ENCODE results near the gene ADGRG1.
A peak's percentile ranks its signal among the peaks of the same experiment; 100 is the strongest.

Gene ADGRG1

GRCh38 chr16:57683636-57684545 lies 55.5 kb downstream of the ADGRG1 start:
- no peak for DNase-seq (ENCODE audit: low read depth)

DNA sequence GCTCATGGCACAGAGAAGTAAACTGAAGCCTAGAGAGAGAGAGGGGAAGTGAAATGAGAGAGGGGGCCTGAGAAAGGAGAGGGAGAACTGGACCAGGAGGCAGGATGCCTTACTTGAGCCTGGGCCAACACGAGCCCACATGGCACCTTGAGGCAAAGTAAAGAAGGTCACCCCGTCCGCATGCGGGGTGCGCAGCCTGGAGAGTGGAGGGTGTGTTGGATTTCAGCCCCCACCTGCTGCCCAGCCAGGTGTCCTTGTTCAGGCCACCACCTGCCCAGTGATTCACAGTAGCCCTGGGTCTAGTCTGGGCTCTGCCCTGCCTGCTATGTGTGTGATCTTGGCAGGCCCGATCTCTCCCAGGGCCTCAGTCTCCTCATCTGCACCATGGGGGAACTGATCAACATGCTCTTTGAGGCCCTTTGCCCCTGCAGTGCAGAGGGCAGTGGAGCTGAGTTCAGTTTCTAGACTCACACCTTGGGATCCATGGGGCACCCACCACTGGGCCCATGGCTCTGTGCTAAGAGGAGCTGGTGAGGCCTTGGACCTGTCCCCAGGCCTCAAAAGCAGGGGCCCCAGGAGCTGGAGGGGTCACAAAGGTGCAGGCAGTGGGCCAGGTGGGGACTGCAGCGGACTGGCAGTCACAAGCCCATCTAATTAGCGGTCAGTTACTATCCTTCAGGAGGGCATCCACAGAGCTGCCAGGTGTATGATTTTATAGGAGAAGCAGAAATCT lies 56.4 kb downstream of the ADGRG1 start:
- DNase-seq (ENCODE audit: low read depth): no peak

- no peak for DNase-seq (ENCODE audit: low read depth)
Observed at GRCh38 chr16:57685633-57686032, 57.2 kb downstream of the ADGRG1 start.

DNA sequence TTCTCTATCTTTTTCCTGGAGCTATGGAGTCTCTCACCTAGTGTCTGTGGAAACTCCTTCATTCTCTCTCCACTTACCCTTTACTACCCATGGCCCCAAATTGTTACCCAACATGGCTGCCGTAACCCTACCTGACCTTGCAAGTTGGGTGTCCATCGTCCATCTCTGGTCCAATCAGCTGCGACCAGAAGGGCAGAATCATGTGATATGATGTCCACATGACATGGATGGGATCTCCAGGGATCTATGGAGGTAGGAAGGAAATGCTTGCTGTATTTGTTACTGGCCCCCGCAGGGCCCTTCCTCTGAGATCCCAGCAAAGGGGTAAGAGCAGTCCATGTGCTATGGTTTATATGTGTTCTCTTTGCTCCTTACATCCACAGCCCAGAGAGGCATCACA lies 58.1 kb downstream of the ADGRG1 start:
- no peak for DNase-seq (ENCODE audit: low read depth)

DNA sequence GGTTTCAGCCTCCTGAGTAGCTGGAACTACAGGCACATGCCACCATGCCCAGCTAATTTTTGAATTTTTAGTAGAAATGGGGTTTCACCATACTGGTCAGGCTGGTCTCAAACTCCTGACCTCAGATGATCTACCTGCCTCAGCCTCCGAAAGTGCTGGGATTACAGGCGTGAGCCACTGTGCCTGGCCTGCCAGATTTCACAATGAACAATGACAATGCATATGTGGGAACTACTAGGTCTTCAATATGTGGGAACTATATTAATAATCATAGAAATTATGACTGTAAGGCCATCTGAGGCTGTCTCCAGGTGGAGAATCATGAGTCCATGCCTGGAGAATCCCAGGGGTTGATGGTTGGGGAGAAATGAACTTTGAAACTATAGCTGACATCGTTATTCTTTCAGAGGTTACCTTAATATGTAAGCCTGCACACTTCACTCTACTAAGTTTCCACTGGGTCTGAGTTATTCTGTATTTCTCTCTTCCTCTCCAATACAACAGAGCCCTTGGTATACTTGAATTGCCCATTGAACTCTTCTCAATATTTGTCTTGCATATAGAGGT lies 59.0 kb downstream of the ADGRG1 start:
- DNase-seq (ENCODE audit: low read depth): no peak

- DNase-seq (ENCODE audit: low read depth): no peak
Observed at GRCh38 chr16:57688487-57688986, 60.1 kb downstream of the ADGRG1 start.

DNA sequence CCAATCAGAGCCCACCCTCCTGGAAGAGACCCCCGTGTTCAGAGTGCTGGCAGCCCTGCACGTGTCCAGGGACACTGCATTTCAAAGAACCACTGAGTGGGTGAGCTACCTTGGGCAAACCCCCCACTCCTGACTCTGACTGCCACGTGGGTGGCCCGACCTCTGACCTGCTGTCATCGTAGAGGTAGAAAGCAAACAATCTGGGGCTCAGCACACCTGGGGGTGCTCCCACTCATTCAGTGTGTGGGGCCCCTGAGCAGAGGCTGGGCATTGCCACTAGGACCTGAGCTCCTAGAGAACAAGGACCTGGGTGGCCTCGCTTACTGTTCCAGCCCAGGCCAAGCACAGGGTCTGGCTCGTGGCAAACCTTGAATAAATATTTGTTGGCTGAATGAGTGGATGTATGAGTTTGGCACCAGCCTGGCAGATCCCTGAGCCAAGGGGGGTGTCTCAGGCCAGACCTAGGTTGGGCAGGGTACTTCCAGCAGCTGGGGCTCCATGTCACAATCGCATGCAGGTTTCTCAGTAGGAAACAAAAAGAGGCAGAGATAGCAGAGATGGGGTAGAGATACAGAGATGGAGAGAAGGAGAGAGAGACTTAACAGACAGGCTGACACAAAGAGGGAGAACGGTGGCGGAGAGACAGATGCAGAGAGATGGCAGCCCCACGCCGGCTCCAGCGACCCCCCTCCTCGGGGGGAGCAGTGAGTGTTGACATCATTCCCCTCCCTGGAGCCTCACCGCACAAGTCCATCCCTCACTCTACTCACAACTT lies 60.7 kb downstream of the ADGRG1 start:
- no peak for DNase-seq (ENCODE audit: low read depth)

- DNase-seq (ENCODE audit: low read depth): no peak
Observed at GRCh38 chr16:57689762-57690558, 61.5 kb downstream of the ADGRG1 start.

- no peak for DNase-seq (ENCODE audit: low read depth)
Observed at GRCh38 chr16:57690782-57691471, 62.5 kb downstream of the ADGRG1 start.

DNA sequence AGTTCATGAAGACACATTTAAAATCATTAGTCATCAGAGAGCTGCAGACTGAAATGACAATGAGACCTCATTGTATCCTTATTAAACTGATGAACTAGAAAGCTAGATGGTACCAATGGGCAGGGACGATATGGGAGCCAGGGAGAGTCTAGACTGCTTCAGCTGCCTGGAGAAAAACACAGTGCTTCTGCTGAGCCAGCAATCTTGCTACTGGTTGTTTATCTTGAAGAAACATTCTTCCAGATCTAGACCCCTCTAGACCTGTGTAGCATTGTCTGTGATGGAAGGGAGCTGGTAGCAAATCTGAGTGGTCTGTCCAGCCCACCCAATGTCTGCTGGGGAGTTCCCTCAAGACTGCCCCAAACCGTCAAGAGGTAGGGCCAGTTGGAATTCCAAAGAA lies 64.2 kb downstream of the ADGRG1 start:
- no peak for DNase-seq (ENCODE audit: low read depth)

DNA sequence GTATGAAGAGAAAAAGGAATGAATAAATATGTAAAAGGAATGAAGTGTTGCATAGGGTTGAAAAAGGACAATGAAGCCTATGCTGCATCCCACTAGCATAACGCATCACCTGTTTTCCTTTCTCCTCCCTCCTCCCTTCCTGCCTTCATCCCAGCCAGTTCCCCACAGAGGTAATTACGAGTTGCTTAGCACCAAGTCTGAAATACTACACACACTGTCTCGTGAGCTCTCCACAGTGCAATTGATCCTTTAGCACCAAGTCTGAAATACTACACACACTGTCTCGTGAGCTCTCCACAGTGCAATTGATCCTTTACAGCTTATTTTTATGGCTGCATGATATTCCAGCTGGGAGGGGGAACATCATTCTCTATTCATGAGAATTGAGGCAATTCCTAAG lies 65.1 kb downstream of the ADGRG1 start:
- no peak for DNase-seq (ENCODE audit: low read depth)

DNA sequence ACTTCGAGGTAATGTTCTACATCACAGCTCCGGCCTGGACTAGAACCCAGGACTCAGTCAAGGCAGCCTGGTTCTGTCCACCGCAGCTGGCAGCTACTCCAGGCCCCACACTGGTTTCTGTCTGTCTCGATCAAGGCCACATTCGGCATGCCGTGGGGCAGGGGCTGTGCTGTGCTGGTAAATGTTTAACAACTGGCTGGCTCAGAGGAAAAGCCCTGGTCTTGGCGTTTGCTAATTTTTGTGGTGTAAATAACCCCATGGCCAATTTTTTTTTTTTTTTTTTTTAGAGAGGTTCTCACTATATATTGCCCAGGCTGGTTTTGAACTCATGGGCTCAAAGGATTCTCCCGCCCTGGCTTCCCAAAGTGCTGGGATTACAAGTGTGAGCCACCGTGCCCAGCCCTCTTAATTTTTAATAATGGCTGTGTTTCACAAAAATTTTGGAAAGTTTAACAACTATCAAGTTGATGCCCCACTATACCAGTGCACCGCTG lies 65.8 kb downstream of the ADGRG1 start:
- DNase-seq (ENCODE audit: low read depth): no peak

DNA sequence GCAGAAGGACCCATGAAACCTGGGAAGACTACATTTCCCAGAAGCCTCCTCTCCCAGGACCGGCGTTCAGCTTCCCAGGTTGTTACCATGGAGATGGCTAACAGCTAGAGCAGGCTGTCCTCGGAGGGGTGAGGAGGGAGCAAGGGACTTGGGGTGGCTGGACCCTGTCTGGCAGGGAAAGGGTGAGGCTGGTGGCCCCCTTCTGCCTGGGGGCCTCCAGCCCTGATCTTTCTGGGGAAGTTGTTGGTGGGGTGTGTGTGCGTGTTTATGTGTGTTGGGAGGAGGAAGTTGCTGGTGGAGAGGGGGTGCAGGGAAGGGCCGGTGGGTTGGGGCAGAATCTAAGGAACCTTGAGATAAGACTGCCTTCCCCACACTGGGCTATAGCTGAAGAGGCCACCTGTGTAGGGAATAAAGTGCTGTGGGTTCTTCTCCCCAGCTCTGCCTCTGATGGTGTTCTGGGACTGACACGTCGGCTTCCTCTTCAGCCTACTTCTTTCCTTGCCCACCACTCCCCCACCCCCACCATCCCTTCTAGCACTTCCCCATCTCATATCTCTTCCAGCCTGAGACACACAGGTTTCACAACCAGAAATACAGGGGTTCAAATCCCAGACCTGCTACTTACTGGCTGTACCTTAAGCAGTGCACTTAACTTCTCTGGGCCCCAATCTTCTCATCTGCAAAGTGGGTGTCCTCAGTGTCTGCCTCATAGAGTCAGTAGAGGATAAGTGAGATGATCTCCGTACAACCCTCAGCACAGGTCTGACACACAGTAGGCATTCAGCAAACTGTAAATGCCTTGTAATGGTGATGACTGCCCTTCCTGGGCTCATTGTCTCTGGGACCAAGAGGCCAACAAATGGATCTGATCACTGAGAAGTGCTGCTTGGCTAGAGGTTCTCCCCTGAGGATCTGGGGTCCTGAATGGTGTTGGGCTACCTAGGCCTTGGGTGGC lies 66.6 kb downstream of the ADGRG1 start, which contains the start of gene DRC7:
Gene DRC7, plus strand, starts transcription at position 82 of the 955 bp plus-strand sequence. CDS start 3,144 bp downstream, outside the sequence.
- peak; percentile 15 for DNase-seq (ENCODE audit: low read depth)

DNA sequence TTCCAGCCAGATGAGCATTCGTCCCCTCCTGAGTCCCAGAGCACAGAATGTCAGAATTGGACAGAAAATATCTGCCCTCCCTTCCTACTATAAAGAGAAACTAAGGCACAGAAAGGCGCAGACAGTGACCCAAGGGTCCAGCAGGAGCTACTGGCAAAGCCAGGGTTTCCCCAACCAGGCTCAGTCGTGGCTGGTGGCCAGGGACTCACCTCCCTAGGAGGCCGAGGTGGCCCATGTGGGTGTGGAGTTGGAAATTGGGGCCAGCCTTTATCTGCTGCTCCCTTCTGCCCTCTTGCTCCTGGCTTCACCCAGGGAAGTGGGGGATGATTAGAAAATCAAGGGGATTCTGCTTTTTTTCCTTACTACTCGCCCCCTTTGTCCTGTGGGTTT lies 67.2 kb downstream of the ADGRG1 start:
- no peak for DNase-seq (ENCODE audit: low read depth)

- DNase-seq (ENCODE audit: low read depth): no peak
Observed at GRCh38 chr16:57696240-57696639, 67.8 kb downstream of the ADGRG1 start.

GRCh38 chr16:57697896-57698537 lies 69.6 kb downstream of the ADGRG1 start:
- DNase-seq (ENCODE audit: low read depth): no peak

DNA sequence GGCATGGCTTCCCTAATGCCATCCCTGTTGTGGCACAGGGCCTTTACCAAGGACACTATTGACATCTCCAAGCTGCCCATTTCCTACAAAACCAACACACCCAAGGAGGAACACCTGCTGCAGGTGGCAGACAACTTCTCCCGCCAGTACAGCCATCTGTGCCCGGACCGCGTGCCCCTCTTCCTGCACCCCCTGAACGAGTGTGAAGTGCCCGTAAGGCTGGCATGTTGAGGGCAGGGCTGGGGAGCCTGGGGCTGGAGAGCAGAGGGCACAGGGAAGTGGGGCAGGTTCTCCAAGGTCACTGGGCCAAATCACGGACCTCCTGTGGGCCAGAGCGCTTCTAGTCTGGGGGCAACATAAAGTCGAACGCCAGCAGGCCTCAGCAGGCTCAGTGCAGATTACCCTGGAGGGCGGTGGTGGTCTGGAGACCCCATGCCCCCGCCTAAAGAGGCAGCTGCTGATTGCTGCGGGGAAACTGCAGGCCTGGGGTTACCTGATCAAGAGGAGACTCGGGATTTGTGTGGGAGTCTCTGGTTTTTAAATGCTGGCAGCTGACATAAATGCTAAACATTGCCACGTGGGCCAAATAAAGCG lies 70.5 kb downstream of the ADGRG1 start:
- DNase-seq (ENCODE audit: low read depth): no peak

DNA sequence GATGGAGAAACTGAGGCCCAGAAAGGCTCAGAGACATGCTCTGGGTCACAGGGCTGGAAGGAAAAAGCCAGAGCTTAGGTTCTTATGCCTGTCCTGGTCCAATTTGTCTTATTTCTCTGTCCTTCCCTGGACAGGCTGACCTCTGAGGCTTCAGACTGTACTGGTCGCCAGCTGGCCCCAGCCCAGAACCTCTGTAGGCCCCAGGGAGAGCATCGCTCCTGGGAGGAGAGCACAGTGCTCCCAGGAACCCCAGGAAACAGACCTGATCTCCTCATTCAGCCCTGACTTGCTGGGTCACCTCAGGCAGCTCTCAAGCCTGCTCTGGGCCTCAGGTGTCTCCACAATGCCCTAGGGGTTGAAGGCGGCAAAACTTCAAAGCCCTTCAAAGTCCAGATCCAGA lies 71.1 kb downstream of the ADGRG1 start:
- DNase-seq (ENCODE audit: low read depth): no peak

Data from HS-27A (cell line).